HG02981 (cell line): ENCODE data around the gene RNF40.

Source experiments
- ATAC-seq: cut with Tn5 transposase; IDR thresholded peaks from one replicate; pipeline ENCODE4 v1.9.1; 2021; ENCODE audit warnings: mild to moderate bottlenecking, moderate library complexity; ENCODE audit not compliant: unreplicated experiment

The RNF40 gene

DNA sequence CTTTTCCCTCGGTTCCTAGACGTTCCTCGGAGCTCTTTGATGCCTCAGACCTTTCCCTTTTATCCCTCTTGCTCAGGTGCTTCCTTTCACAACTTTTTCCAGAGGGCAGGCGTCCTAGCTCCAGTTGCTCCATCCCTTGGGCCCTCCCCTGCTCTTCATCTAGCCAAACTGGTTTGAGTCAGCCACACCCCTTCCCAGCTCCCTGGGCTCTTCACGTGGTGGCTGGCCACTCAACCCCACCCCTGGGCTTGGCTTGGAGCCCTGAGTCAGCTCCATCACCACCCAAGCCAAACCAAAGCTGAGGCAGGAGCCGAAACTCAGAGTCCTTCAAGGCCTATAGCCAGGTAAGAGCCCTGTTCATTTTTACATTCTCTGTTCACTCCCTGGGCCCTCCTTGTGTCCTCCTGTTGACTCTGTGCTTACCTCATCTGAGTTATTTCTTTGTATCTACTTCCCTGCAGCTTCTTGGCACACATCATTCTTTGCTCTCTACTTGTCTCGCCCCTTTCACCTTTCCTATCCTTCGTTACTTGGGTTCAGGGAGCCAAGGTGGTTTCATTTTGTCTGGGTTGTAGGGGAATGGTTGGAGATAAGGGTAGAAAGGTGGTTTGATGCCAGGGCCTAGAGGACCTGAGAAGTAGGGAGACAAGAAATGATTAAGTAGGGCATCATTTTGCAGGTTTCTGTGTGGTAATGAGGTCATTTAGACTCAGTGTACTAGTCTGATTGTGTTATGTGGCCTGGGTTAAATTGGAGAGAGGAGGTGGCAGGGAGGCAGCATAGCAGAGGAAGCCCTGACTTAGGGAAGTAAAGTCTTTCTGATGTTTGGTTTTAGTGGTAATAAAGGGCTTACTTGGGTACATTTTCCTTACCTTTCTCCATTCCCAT is 21.5 kb upstream of the RNF40 start:
- ATAC-seq = no peak

DNA sequence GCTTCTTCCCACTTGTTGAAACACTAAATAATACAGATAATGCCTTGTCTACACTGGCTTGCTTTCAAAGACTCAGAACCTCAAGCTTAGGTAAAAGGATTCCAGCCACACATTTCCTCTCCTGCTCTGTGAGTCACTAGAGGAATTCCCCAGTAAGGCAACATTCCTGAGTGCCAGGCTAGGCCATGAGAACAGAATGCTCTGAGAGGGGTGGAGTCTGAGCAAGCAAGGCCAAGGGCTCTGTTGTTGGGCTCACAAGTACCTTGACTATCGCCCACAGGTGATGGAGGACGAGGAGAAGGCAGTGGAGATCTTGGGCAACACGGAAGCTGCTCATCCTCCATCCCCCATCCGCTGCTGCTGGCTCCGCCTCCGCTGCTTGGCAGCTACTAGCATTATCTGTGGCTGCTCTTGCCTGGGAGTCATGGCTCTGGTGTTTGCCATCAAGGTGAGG is 20.6 kb upstream of the RNF40 start:
- no peak for ATAC-seq

DNA sequence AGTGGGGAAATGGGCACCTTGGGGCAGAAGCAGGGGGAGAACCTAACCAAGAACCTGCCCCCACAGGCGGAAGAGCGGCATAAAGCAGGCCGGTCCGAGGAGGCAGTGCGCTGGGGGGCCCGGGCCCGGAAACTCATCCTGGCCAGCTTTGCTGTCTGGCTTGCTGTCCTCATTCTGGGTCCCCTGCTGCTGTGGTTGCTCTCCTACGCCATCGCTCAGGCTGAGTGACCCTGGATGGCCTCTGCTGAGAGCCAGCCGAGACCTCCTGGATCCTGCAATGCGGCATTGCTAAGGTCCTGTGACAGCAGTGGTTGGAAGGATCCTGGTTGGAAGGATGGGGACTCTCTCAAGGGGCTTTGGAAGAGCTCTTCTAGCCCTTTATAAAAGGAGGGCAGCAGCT is 18.4 kb upstream of the RNF40 start:
- ATAC-seq = no peak

DNA sequence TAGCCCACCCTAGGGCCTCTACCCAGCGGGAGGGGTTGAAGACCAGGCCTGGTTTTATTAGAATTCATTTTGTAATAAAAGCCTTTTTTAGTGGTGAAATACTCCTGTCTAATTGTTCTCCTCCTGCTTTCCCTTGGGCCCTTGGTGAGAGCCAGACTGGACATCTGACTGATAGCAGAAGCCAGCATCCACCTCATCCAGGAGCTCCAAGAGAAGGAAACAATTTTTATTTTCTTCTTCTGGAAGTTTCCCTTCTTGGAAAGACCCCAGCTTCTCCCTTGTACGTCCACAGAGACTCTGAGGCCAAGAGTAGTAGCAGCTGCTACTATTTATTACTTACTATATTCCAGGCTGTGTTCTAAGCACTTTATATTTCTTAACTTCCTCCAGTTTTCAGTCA is 17.9 kb upstream of the RNF40 start:
- no peak for ATAC-seq

DNA sequence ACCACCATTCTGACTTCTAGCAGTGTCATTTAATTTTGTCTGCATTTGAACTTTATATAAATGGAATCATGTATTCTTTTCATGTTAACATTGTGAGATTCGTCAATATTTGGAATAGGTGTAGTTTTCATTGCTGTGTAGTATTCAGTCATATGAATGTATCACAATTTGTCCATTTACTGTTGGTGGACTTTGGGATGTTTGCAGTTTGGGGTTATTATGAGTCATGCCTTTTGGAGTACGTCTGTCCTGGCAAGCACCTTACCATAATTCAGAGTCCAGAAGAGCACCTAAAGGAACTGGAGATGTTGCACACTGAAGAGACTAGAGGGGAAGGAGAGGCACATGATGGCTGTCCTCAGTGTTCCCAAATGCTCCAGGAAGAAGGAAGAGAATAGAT is 17.0 kb upstream of the RNF40 start:
- no peak for ATAC-seq

DNA sequence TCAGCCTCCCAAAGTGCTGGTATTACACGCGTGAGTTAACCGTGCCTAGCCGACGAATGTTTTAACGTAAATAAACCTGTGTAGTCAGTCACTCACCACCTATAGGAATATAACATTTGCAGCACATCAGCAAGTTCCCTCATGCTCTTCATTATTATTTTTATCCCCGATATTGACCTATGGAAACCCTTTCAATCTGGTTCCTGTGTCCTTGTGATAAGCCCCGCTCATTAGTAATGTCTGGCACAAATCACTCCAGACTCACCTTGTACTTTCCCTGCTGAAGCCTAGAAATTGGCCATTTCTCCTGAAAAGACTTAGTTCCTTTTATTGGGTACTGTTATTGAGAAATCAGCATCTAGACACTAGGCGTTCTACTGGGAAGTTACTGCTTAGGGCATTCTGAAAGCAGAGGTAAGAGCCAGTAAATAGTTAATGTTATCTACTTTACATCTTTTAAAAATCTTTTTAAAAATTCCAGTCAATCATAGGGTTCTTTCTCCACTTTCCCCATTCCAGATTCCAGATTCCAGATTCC is 15.4 kb upstream of the RNF40 start:
- ATAC-seq = no peak

DNA sequence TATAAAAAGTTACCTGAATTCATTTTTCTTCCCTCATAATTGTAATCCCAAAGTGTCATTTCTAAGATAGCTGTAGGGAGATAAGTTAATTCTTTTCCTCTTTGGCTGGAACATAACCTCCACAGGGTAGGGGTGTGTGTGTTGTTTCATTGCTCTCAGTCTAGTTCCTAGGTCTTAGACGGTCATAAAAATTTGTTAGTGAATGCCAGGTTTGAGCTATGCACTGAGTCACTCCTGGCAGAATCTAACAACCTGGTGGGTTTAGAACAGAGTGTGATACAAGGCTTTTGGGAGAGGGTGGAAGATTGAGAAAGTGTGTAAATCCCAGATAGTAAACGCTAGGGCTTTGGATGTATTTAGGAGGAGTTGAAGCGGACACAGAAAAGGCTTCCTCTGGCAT is 14.8 kb upstream of the RNF40 start:
- ATAC-seq = no peak

DNA sequence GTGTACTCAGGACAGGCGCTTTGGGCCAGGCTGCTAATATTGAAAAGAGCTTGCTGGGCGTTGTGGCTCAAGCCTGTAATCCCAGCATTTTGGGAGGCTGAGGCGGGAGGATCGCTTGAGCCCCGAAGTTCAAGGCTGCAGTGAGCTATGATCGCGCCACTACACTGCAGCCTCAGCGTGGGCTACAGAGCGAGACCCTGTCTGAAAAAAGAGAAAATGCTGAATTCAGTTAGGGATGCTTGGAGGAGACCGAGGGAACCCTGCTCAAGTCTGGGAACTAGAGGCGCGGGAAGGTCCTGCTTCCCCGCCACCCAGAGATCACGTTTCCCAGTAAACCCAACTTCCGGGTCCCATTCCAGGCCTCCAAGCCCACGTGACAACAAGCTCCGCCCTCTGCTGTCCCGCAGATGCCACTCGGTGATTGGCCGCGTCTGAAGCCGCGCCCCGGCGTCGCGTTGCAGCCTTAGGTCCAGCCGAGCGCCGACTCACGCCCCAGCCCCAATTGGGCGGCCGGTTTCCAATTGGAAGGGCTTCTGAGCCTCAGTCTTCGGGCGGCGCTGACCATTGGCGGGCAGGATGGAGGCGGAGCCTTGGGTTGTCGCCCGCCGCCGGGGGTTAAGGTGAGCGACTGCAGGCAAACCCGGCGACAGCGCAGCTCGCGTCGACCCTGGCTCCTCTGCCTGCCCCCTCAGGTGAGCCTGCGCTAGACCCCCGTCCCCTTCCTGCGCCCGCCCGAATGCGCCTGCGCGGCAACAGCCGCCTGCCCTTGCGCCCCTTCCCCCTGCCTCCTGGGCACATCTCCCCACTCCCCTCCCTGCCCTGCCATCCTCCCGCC is 14.1 kb upstream of the RNF40 start, which contains the start of gene PHKG2:
TSS of gene PHKG2 (plus strand) at position 627 of the 835 bp plus-strand sequence. CDS start 396 bp downstream, outside the sequence.
- ATAC-seq = peak; percentile 98

DNA sequence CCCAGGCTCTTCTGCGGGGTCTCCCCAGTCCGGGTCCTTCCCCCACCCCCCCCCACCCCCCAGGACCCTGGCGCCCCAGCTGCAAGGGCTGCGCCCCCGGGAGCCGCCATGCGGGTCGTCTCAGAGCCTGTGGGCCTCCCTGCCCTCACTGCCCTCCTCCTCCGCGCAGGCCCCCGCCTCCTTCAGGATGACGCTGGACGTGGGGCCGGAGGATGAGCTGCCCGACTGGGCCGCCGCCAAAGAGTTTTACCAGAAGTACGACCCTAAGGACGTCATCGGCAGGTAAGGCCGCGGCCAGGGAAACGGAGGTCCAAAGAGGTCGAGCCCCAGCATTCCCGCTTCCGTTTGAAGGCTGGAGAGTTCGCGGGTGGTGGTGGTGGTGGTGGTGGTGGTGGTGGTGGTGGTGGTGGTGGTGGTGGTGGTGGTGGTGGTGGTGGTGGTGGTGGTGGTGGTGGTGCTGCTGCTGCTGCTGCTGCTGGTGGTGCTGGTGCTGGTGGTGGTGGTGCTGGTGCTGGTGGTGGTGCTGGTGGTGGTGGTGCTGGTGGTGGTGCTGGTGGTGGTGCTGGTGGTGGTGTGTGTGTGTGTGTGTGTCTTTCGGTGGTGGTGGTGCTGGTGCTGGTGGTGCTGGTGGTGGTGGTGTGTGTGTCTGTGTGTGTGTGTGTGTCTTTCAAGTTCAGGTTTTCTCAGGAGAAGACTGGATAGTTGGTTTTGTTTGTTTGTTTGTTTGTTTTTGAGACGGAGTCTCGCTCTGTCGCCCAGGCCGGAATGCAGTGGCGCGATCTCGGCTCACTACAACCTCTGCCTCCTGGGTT is 13.3 kb upstream of the RNF40 start:
- peak; percentile 4 for ATAC-seq

DNA sequence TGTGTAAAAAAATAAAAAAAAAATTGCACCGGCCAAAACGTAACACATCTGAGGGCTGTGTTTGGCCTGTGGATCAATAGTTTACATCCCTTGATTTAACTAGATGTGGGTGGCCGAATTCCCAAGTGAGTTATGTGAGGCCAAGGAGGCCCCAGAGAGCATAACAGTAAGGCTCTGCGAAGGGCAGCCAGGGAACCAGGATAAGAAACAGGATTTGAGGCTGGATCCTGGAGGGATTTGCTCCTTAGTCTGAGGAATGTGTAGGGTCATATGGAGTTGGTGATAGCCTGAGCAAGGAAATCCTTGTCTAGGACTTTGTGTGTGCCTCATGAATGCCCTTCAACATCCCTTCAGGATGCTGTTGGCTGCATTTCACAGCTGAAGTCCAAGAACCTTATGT is 11.9 kb upstream of the RNF40 start:
- ATAC-seq = no peak

DNA sequence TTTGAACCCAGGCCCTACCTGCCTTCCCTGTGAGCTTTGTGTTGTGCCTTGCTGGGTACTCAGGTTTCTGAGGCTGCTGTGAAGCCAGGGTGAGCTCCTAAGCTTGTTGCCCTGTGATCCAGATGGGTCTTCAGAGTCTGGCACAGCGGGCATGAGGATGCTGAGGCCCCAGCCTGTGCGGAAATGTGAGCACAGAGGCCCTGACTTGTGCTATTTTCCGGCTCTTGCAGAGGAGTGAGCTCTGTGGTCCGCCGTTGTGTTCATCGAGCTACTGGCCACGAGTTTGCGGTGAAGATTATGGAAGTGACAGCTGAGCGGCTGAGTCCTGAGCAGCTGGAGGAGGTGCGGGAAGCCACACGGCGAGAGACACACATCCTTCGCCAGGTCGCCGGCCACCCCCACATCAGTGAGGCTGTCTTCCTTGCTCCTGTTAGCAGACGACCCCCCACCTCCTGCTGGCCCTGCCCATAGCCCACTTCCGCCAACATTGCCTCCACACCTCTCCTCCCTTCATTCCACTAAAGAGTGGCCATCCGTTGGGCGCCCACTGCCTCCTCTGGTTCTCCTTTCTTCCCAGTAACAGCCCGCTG is 11.2 kb upstream of the RNF40 start:
- no peak for ATAC-seq

DNA sequence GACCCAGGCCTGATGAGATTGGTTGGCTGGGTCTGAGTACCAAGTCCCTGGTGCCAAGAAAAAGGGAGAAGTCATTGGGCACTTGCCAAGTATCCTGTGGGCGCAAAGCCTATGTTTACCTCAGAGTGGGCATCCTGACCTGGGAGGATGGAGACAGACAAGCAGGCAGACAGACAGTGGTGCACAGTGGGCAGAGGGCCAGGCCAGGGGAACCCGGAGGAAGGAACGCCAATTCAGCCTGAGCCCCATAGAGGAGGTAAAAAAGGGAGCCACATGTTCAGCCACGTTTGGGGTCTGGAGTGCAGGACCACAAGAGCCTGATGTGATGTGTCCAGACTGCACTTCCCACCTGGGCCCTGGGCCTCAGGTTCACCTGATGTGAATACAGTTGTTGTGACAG is 8.5 kb upstream of the RNF40 start:
- no peak for ATAC-seq

DNA sequence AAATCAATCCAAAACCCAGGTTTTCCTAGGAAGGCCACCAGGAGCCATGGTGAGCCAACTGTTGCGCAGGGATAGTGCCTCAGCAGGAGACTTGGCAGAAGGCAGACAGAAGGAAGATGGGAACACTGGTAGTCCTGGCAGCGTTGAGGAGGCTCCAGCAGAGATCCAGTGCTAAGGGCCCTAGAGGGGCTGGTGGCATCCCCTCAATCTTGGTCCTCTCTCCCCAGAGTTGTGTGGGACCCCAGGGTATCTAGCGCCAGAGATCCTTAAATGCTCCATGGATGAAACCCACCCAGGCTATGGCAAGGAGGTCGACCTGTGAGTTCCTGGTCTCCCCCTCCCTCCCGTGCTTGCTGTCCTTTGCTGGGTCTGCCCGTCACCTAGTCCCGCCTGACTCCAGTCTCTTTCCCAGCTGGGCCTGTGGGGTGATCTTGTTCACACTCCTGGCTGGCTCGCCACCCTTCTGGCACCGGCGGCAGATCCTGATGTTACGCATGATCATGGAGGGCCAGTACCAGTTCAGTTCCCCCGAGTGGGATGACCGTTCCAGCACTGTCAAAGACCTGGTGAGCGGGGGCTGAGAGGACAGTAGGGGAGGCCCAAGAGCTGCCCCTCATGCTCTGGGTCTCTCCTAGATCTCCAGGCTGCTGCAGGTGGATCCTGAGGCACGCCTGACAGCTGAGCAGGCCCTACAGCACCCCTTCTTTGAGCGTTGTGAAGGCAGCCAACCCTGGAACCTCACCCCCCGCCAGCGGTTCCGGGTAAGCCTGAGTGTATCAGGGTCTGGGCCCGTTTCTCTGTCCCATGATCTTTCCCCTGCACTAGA is 6.0 kb upstream of the RNF40 start:
- no peak for ATAC-seq

DNA sequence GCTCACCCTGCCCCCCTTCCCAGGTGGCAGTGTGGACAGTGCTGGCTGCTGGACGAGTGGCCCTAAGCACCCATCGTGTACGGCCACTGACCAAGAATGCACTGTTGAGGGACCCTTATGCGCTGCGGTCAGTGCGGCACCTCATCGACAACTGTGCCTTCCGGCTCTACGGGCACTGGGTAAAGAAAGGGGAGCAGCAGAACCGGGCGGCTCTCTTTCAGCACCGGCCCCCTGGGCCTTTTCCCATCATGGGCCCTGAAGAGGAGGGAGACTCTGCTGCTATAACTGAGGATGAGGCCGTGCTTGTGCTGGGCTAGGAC is 5.4 kb upstream of the RNF40 start:
- no peak for ATAC-seq

DNA sequence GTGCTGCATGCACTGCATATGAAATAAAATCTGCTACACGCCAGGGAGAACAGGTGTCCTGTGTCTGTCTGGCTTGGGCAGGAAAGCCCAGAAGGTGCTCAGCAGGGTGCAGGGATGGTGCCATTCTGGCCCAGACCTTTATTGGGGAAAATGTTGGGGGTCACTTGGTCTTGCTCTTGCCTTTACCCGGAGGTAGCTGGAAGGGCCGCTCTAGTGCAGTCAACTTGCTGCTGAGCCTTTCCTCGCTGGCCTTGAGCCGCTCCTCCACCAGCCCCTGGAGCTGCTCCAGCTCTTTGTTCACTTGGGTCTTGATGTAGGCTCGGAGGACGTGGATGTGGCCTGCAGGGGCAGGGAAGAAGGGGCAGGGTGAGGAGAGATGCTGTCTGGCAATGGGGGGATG is 4.8 kb upstream of the RNF40 start:
- ATAC-seq = no peak

DNA sequence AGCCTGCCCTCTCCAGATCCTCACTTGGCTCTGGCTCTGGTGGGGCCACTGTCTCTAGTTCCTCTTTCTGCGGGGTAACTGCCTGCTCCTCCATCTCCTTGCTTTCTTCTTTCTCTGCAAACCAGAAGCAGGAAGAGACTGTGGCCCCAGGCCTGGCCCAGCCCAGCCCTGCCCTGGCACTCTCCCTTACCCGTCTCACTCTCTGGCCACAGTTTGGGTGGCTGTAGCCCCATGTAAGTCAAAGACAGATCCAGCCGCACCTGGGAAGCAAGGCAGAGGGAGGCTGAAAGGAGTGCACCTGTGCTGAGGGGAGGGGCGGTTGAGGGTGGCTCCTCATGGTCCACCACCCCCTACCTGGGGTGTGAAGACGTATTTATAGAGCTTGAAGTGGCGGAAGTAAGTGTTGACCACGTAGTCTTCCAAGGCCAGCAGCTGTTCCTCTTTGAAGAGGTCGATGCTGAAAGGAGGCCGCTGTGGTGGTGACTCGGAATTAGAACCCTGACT is 3.1 kb upstream of the RNF40 start:
- ATAC-seq = no peak

DNA sequence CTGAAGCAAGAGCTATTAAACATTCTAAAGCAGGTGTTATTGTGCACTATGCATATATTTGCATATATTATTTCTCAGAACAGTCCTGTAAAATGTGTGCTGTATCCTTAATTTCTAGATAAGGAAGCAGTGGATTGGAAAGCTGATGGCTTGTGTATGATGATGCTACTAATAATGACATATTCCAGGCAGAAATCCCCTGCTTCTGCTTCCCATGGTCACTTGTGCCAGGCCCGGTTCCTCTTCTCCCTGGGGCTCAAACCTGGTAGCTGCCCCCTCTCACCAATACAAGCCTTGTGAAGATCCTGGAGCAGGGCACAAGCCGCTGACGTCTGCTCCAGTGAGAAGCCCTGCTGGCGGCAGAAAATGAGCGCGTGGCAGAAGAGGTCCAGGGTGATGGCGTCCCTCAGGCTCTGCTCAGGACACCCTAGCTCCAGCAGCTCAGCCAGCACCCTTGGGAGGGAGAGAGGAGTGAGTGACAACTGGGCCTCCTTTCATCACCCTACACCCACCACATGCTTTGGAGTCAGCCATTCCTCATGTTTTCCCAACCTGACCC is 2.0 kb upstream of the RNF40 start:
- no peak for ATAC-seq

DNA sequence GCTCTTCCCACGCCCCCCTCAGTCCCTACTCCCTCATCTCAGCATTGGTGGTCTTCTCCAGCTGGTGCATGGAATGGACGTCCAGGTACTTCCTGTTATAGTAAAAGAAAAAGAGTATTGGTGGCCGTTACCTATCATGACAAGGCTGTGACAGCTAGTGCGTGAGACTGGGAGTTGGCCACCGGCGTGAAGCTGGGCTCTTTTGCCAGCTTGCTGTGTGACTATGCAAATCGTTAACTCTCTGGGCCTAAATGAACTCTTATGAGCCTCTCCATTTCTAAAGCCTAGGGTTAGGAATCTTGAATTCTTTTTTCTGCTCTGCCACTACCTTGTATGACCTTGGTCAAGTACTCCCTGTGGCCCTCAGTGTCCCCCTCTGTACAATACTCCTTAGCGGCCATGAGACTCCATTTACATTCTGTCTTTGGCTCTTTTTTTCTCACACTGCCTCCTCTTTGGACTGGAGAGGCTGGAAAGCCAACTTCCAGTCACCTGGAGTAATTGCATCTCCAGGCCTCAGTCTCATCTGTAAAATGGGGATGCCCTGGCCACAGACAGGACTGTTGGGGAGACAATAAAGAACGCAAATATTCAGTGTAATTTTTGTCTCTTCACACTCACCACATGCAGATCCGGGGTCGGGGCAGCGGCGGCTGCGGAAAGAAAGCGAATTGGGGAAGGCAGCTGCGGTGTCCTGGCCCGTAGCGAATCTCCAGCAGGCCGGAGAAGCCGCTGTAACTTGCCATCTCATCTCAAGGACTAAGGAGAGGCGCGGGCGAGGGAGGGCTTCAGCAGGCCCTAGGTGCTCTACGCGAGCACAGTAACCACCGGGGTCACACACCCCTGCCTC is 1.3 kb upstream of the RNF40 start:
- no peak for ATAC-seq
